ENCODE results near the gene MMP24. TPM values are rescaled to one million over a fixed set of nuclear protein-coding genes. Genes with fewer than 3 reads are reported as not detected.

The MMP24 gene
- total RNA-seq, 2 experiments from 2014 or later: not detected

- CTCF ChIA-PET (ENCODE audit: unreplicated experiment): no interaction called here
- TF ChIP-seq EZH2phosphoT487 (IDR thresholded peaks at IDR 0.05; ENCODE audit: borderline replicate concordance, low read depth, low read length) (no peak), CTCF (conservative IDR thresholded peaks at IDR 0.05; ENCODE audit: low read length) (no peak)
- Histone ChIP-seq H3K27ac (ENCODE audit: low read depth, low read length, poor library complexity, severe bottlenecking) (no peak overlapping the region), H4K20me1 (ENCODE audit: insufficient read depth, low read length) (no peaks in the 10 kb centered on the region), H3K4me2 (ENCODE audit: low read length) (no peak overlapping the region), H3K4me3 (ENCODE audit: low read depth, low read length, poor library complexity, severe bottlenecking) (no peak overlapping the region), H2AFZ (ENCODE audit: low read length) (no peak overlapping the region), H3K36me3 (ENCODE audit: insufficient read depth, low read length) (no peaks in the 10 kb centered on the region), H3K4me1 (ENCODE audit: insufficient read depth, low read length, poor library complexity, severe bottlenecking) (peaks cover 5% of the 10 kb centered on the region), H3K9me3 (ENCODE audit: low read length) (no peaks in the 10 kb centered on the region), H3K79me2 (ENCODE audit: insufficient read depth, low read depth, low read length) (no peaks in the 10 kb centered on the region), H3K9me2 (ENCODE audit: insufficient read depth, low read length) (no peaks in the 10 kb centered on the region)
- no TSS peak for BruUV-seq (replicated peaks)
- POLR2A ChIA-PET: no interaction called here
- no peak for DNase-seq (ENCODE audit: low spot score)
- intact Hi-C loops (cut with micrococcal nuclease; ENCODE audit: unreplicated experiment): no loop called here
Observed at GRCh38 chr20:35253010-35253409, 26.5 kb downstream of the MMP24 start.

GRCh38 chr20:35254448-35254999 lies 28.0 kb downstream of the MMP24 start:
- Histone ChIP-seq H3K27ac (ENCODE audit: low read depth, low read length, poor library complexity, severe bottlenecking) (no peak overlapping the region), H3K4me1 (ENCODE audit: insufficient read depth, low read length, poor library complexity, severe bottlenecking) (peaks cover 5% of the 10 kb centered on the region), H3K79me2 (ENCODE audit: insufficient read depth, low read depth, low read length) (no peaks in the 10 kb centered on the region), H2AFZ (ENCODE audit: low read length) (no peak overlapping the region), H3K4me3 (ENCODE audit: low read depth, low read length, poor library complexity, severe bottlenecking) (no peak overlapping the region), H3K9me2 (ENCODE audit: insufficient read depth, low read length) (no peaks in the 10 kb centered on the region), H3K9me3 (ENCODE audit: low read length) (no peaks in the 10 kb centered on the region), H3K4me2 (ENCODE audit: low read length) (no peak overlapping the region), H4K20me1 (ENCODE audit: insufficient read depth, low read length) (no peaks in the 10 kb centered on the region), H3K36me3 (ENCODE audit: insufficient read depth, low read length) (no peaks in the 10 kb centered on the region)
- no TSS peak for BruUV-seq (replicated peaks)
- TF ChIP-seq CTCF (conservative IDR thresholded peaks at IDR 0.05; ENCODE audit: low read length) (no peak), EZH2phosphoT487 (IDR thresholded peaks at IDR 0.05; ENCODE audit: borderline replicate concordance, low read depth, low read length) (no peak)
- intact Hi-C loops (cut with micrococcal nuclease; ENCODE audit: unreplicated experiment): no loop called here
- ChIA-PET CTCF (ENCODE audit: unreplicated experiment) (no interaction called here), POLR2A (no interaction called here)
- no peak for DNase-seq (ENCODE audit: low spot score)

GRCh38 chr20:35257175-35257909 lies 30.9 kb downstream of the MMP24 start:
- no peak for TF ChIP-seq EZH2phosphoT487 (IDR thresholded peaks at IDR 0.05; ENCODE audit: borderline replicate concordance, low read depth, low read length)
- no peak for TF ChIP-seq CTCF (conservative IDR thresholded peaks at IDR 0.05; ENCODE audit: low read length)
- intact Hi-C loops (cut with micrococcal nuclease; ENCODE audit: unreplicated experiment): no loop called here
- Histone ChIP-seq H3K79me2 (ENCODE audit: insufficient read depth, low read depth, low read length) (no peaks in the 10 kb centered on the region), H3K9me3 (ENCODE audit: low read length) (no peaks in the 10 kb centered on the region), H2AFZ (ENCODE audit: low read length) (no peak overlapping the region), H3K4me2 (ENCODE audit: low read length) (no peak overlapping the region), H3K36me3 (ENCODE audit: insufficient read depth, low read length) (no peaks in the 10 kb centered on the region), H3K27ac (ENCODE audit: low read depth, low read length, poor library complexity, severe bottlenecking) (no peak overlapping the region), H3K4me3 (ENCODE audit: low read depth, low read length, poor library complexity, severe bottlenecking) (no peak overlapping the region), H3K4me1 (ENCODE audit: insufficient read depth, low read length, poor library complexity, severe bottlenecking) (no peaks in the 10 kb centered on the region), H3K9me2 (ENCODE audit: insufficient read depth, low read length) (no peaks in the 10 kb centered on the region), H4K20me1 (ENCODE audit: insufficient read depth, low read length) (no peaks in the 10 kb centered on the region)
- BruUV-seq (replicated peaks): no TSS peak
- DNase-seq (ENCODE audit: low spot score): no peak
- ChIA-PET CTCF (ENCODE audit: unreplicated experiment) (no interaction called here), POLR2A (interaction anchor here (0.5 kb wide), 1 partner anchor 379 kb away, joined by 3 read pairs; no protein-coding TSS in a partner anchor)
